ENCODE measurements around the gene ZEB1.

DNA sequence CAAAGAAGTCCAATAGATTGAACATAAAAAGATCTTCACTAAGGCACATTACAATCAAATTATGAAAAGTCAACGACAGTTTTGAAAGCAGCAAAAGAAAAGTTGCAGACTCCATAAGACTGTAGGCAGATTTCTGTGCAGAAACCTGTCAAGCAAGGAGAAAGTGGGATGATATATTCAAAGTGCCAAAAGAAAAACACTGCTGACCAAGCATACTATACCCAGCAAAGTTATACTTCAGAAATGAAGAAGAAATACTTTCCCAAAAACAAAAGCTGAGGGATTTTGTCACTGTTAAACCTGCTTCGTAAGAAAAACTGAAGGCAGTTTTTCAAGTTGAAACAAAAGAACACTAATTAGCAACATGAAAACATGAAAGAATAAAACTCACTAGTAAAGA is 145.5 kb downstream of the ZEB1 start:
- no peak for TF ChIP-seq CTCF (conservative IDR thresholded peaks at IDR 0.05)
- TF ChIP-seq ZFX (IDR thresholded peaks at IDR 0.05), result no peak
